Bronchial epithelial cell (primary cell): ENCODE measurements around the gene DNAH11. TPM values are rescaled to one million over a fixed set of nuclear protein-coding genes. Genes with fewer than 3 reads are reported as not detected.

ENCODE experiments used
- DNase-seq: peaks from one replicate; pipeline ENCODE4 v3.0.0-alpha.2; 2010; ENCODE audit warnings: low read depth
- FAIRE-seq: peaks from 2 replicates; lab custom pipeline; 2011; peaks lifted over from hg19 to GRCh38; lab: Jason Lieb, UNC
- H3K27me3 ChIP-seq: 2 replicates; pipeline ENCODE4 v1.5.1; 2011; ENCODE audit warnings: low read length; ENCODE audit not compliant: control insufficient read depth, insufficient read depth
- H3K36me3 ChIP-seq: 2 replicates; pipeline ENCODE4 v1.5.1; 2011; ENCODE audit warnings: low read length; ENCODE audit not compliant: control insufficient read depth, insufficient read depth
- H3K4me3 ChIP-seq: 2 replicates; pipeline ENCODE4 v1.5.1; 2011; ENCODE audit warnings: mild to moderate bottlenecking, low read depth, low read length, control low read depth
- total RNA-seq: library from RNA; depleted of rRNA; stranded (reverse); fragments of >200 nt; gene quantifications from 2 replicates; pipeline ENCODE4 v1.2.1, GENCODE V29; 2014
- TF ChIP-seq, protein P1 (sequence below): IDR thresholded peaks from 2 replicates; pipeline ENCODE4 v1.5.1; 2011; ENCODE audit warnings: mild to moderate bottlenecking, moderate library complexity, low read length, control low read depth, inconsistent platforms; ENCODE audit not compliant: insufficient read depth, severe bottlenecking

Gene DNAH11
- total RNA-seq, 1 donor from 2014 or later: 2.6 TPM

- no peak overlapping the region for H3K4me3 ChIP-seq
- no peak for FAIRE-seq
- TF ChIP-seq, protein P1, sequence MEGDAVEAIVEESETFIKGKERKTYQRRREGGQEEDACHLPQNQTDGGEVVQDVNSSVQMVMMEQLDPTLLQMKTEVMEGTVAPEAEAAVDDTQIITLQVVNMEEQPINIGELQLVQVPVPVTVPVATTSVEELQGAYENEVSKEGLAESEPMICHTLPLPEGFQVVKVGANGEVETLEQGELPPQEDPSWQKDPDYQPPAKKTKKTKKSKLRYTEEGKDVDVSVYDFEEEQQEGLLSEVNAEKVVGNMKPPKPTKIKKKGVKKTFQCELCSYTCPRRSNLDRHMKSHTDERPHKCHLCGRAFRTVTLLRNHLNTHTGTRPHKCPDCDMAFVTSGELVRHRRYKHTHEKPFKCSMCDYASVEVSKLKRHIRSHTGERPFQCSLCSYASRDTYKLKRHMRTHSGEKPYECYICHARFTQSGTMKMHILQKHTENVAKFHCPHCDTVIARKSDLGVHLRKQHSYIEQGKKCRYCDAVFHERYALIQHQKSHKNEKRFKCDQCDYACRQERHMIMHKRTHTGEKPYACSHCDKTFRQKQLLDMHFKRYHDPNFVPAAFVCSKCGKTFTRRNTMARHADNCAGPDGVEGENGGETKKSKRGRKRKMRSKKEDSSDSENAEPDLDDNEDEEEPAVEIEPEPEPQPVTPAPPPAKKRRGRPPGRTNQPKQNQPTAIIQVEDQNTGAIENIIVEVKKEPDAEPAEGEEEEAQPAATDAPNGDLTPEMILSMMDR: no peak
- no peak for DNase-seq
- H3K27me3 ChIP-seq: no peaks in the 10 kb centered on the region
- no peaks in the 10 kb centered on the region for H3K36me3 ChIP-seq
These were observed 400.1 kb downstream of the DNAH11 start for GRCh38 chr7:21942955-21943354.

DNA sequence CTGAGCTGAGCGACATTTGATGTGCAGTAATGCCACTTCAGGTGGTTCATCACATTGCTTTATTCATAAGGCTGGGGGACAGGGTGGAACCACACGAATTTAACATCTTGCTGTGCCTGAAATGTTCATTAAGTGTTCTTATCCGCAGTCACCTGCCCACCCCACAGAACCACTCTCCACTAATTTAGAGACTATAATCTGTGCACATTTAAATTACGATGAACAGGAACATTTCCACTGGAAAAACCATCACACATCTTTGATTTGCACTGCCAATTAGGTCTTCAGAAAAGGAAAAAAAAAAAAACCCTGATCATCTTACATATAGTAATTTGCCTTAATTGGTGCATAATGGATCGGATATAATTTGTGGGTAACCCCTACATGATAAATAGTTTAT is 400.6 kb downstream of the DNAH11 start:
- no peaks in the 10 kb centered on the region for H3K27me3 ChIP-seq
- no peak overlapping the region for H3K4me3 ChIP-seq
- FAIRE-seq: no peak
- no peak for DNase-seq
- no peaks in the 10 kb centered on the region for H3K36me3 ChIP-seq
- TF ChIP-seq, protein P1: no peak

- Histone ChIP-seq H3K36me3 (no peaks in the 10 kb centered on the region), H3K27me3 (no peaks in the 10 kb centered on the region), H3K4me3 (peak overlapping the region; percentile 38)
- DNase-seq (peak; percentile 41), FAIRE-seq (no peak)
- TF ChIP-seq, protein P1: peak; percentile 9
These were observed 402.0 kb downstream of the DNAH11 start for GRCh38 chr7:21944616-21945453.

- no peaks in the 10 kb centered on the region for H3K36me3 ChIP-seq
- TF ChIP-seq, protein P1: no peak
These were observed 402.8 kb downstream of the DNAH11 start, which contains the start of gene CDCA7L for GRCh38 chr7:21945454-21946221. Gene CDCA7L, minus strand, starts transcription at chr7:21945899. Its CDS starts 95 bp downstream, at chr7:21945804.

GRCh38 chr7:21946222-21946709 is 403.4 kb downstream of the DNAH11 start:
- TF ChIP-seq, protein P1: no peak
- no peak for FAIRE-seq
- peak; percentile 41 for DNase-seq
- Histone ChIP-seq H3K36me3 (no peaks in the 10 kb centered on the region), H3K4me3 (peak overlapping the region; percentile 38), H3K27me3 (no peaks in the 10 kb centered on the region)

More at GRCh38 chr7:21945454-21946221, 402.8 kb downstream of the DNAH11 start, which contains the start of gene CDCA7L:
- no peaks in the 10 kb centered on the region for H3K27me3 ChIP-seq
- DNase-seq (peak; percentile 31), FAIRE-seq (no peak)
- peak within 1 kb of the TSS; percentile 38 for H3K4me3 ChIP-seq
